ENCODE measurements around the gene SCUBE1.
"Not testable (repeated sequence)": the region's sequence is repeated elsewhere in the genome, so short reads cannot be mapped to it uniquely, and the experiment has no call there.

The SCUBE1 gene

GRCh38 chr22:43356881-43357280 is 13.7 kb upstream of the SCUBE1 start:
- DNase-seq (ENCODE audit: low read depth): no peak

- not testable (repeated sequence) for DNase-seq (ENCODE audit: low read depth)
Observed at GRCh38 chr22:43355688-43356087, 12.5 kb upstream of the SCUBE1 start.

GRCh38 chr22:43351966-43352345 is 8.8 kb upstream of the SCUBE1 start:
- DNase-seq (ENCODE audit: low read depth): no peak

GRCh38 chr22:43349636-43350035 is 6.5 kb upstream of the SCUBE1 start:
- DNase-seq (ENCODE audit: low read depth): no peak

GRCh38 chr22:43346521-43346929 is 3.4 kb upstream of the SCUBE1 start:
- peak; percentile 49 for DNase-seq (ENCODE audit: low read depth)

- DNase-seq (ENCODE audit: low read depth): no peak
Observed at GRCh38 chr22:43345761-43346301, 2.7 kb upstream of the SCUBE1 start.

- no peak for DNase-seq (ENCODE audit: low read depth)
Observed at GRCh38 chr22:43345356-43345755, 2.2 kb upstream of the SCUBE1 start.

- DNase-seq (ENCODE audit: low read depth): no peak
Observed at GRCh38 chr22:43344520-43344787, 1.3 kb upstream of the SCUBE1 start.

- DNase-seq (ENCODE audit: low read depth): no peak
Observed at GRCh38 chr22:43343670-43344519, 723 bp upstream of the SCUBE1 start.

- DNase-seq (ENCODE audit: low read depth): no peak
Observed at GRCh38 chr22:43342347-43343261, 568 bp downstream of the SCUBE1 start.

- DNase-seq (ENCODE audit: low read depth): no peak
Observed at GRCh38 chr22:43341565-43341964, 1.6 kb downstream of the SCUBE1 start.

- no peak for DNase-seq (ENCODE audit: low read depth)
Observed at GRCh38 chr22:43338766-43339345, 4.3 kb downstream of the SCUBE1 start.

- DNase-seq (ENCODE audit: low read depth): no peak
Observed at GRCh38 chr22:43337946-43338345, 5.2 kb downstream of the SCUBE1 start.

- no peak for DNase-seq (ENCODE audit: low read depth)
Observed at GRCh38 chr22:43337385-43337784, 5.8 kb downstream of the SCUBE1 start.

GRCh38 chr22:43334378-43334777 is 8.8 kb downstream of the SCUBE1 start:
- no peak for DNase-seq (ENCODE audit: low read depth)

- no peak for DNase-seq (ENCODE audit: low read depth)
Observed at GRCh38 chr22:43333978-43334377, 9.2 kb downstream of the SCUBE1 start.

GRCh38 chr22:43333156-43333555 is 10.0 kb downstream of the SCUBE1 start:
- no peak for DNase-seq (ENCODE audit: low read depth)

- DNase-seq (ENCODE audit: low read depth): no peak
Observed at GRCh38 chr22:43331698-43332097, 11.5 kb downstream of the SCUBE1 start.

GRCh38 chr22:43331069-43331451 is 12.1 kb downstream of the SCUBE1 start:
- DNase-seq (ENCODE audit: low read depth): no peak

- no peak for DNase-seq (ENCODE audit: low read depth)
Observed at GRCh38 chr22:43330178-43331068, 12.7 kb downstream of the SCUBE1 start.

GRCh38 chr22:43329061-43329460 is 14.1 kb downstream of the SCUBE1 start:
- DNase-seq (ENCODE audit: low read depth): no peak

- no peak for DNase-seq (ENCODE audit: low read depth)
Observed at GRCh38 chr22:43327157-43327438, 16.1 kb downstream of the SCUBE1 start.
